ENCODE results near the gene SLC2A4. TPM values are rescaled to one million over a fixed set of nuclear protein-coding genes. Genes with fewer than 3 reads are reported as not detected.
"Not testable (repeated sequence)": the region's sequence is repeated elsewhere in the genome, so short reads cannot be mapped to it uniquely, and the experiment has no call there.

The SLC2A4 gene
- total and polyA plus RNA-seq, 12 donors: 41.8 to 186 (median 174) TPM

- intact Hi-C loops (cut with DNase I): loop anchor here in 2 of 10 donors (1.0 kb wide), 2 partner anchors 22 to 48 kb away; partner anchors contain the start of genes EIF5A (in 1 of the 2) and SLC2A4 (in 1 of the 2)
- TF ChIP-seq CTCF (IDR thresholded peaks at IDR 0.05): peak in 3 of 9 donors; percentile 20 to 28 (median 24)
- Histone ChIP-seq H3K4me3 (peak overlapping the region; percentile 70 to 94 (median 85)), H3K27me3 (peaks cover 0 to 8% (median 1%) of the 10 kb centered on the region in 7 donors), H3K36me3 (peaks cover 0 to 23% (median 6%) of the 10 kb centered on the region in 9 donors), H3K27ac (peak overlapping the region; percentile 55 to 96 (median 89)), H3K9me3 (no peaks in the 10 kb centered on the region), H3K4me1 (peaks cover 0 to 27% (median 20%) of the 10 kb centered on the region in 9 donors)
- ATAC-seq (peak; percentile 84 to 94 (median 91)), DNase-seq (peak; percentile 98)
- WGBS, 2 donors: 1% methylated on average over 43 of the region's 43 CpGs
Observed at GRCh38 chr17:7329374-7329996, 48.0 kb downstream of the SLC2A4 start.

DNA sequence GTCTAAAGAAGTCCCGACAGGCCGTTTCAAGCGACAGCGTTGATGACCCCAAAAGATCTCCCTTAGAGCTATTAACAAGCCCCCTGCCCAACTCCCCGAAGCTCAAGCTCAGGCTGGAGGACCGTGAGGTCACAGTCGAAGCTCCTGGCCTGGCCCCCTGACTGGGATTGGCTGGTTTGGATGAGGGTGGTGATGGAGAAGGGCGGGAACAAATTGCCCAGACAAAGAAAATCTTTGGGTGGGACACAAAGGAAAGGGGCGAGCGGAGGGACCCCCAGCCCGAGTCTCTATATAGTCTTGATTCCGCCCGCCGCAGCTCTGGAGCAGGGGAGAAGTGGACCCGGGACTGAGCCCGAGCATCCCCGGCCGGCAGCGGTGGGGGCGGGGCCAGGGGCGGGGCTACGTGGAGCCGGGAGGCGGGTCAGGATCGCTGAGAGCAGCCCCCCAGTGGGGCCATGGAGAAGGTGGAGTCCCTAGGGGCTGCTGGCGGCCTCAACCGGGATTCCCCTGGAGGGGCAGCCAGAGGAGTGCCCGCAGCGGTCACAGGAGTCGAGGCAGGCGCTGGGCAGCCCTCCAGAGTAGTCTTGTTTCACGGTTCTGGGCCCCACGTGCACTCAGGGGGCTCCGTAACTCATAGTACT is 48.6 kb downstream of the SLC2A4 start:
- intact Hi-C loops (cut with DNase I): loop anchor here in 2 of 10 donors (1.0 kb wide), 2 partner anchors 23 to 49 kb away; partner anchors contain the start of genes EIF5A (in 1 of the 2) and SLC2A4 (in 1 of the 2)
- peaks cover 0 to 14% (median 6%) of the 10 kb centered on the region in 7 donors for H3K27me3 ChIP-seq
- H3K27ac ChIP-seq: peak overlapping the region; percentile 55 to 96 (median 89)
- H3K4me3 ChIP-seq: peak overlapping the region; percentile 70 to 94 (median 85)
- peaks cover 0 to 27% (median 20%) of the 10 kb centered on the region in 9 donors for H3K4me1 ChIP-seq
- DNase-seq (peak; percentile 77 to 80), ATAC-seq (peak; percentile 66 to 81 (median 72))
- no peak for TF ChIP-seq CTCF (IDR thresholded peaks at IDR 0.05)
- no peaks in the 10 kb centered on the region for H3K9me3 ChIP-seq
- 0 to 1% methylated on average over 33 to 34 of the region's 34 CpGs for WGBS, 2 donors
- peaks cover 0 to 17% (median 0%) of the 10 kb centered on the region in 9 donors for H3K36me3 ChIP-seq

- DNase-seq (no peak), ATAC-seq (no peak)
- Histone ChIP-seq H3K9me3 (no peaks in the 10 kb centered on the region), H3K4me1 (peaks cover 0 to 29% (median 20%) of the 10 kb centered on the region in 9 donors), H3K36me3 (peaks cover 0 to 13% (median 0%) of the 10 kb centered on the region in 9 donors), H3K27me3 (peaks cover 0 to 19% (median 10%) of the 10 kb centered on the region in 7 donors), H3K27ac (peak overlapping the region in 9 of 10 donors; percentile 77 to 96 (median 89)), H3K4me3 (peak overlapping the region in 9 of 10 donors; percentile 70 to 94 (median 86))
- intact Hi-C loops (cut with DNase I): loop anchor here in 1 of 10 donors (1.0 kb wide), 1 partner anchor 15 kb away; no protein-coding TSS in a partner anchor
- no peak for TF ChIP-seq CTCF (IDR thresholded peaks at IDR 0.05)
- WGBS, 2 donors: 63 to 64% methylated on average over 13 of the region's 13 CpGs
Observed at GRCh38 chr17:7330638-7331015, 49.1 kb downstream of the SLC2A4 start.

DNA sequence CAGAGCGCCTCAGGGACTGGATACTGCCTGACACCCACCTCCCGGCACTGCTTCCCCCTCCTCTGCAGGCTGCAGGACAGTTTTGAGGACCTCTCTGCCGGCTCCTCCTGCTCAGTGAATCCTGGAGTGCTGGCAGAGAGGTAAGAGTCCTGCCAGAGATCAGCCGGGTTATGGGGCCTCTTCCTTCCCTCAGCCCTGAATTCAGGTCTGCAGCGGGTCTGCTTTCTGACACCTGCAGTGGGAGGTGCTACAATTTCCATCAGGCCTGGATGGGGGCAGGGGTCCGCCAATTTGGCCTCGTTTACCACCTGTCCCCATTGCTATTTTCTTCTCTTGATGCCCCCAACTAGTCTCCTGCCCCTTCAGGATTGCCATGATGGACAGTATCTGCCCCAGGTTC is 50.6 kb downstream of the SLC2A4 start:
- H3K27ac ChIP-seq: peak overlapping the region in 1 of 10 donors; percentile 44
- DNase-seq: no peak

GRCh38 chr17:7332600-7333069 is 51.1 kb downstream of the SLC2A4 start:
- ATAC-seq: not testable (repeated sequence)
- WGBS, 2 donors: 49 to 56% methylated on average over 14 of the region's 14 CpGs

More for the DNA sequence above, 50.6 kb downstream of the SLC2A4 start:
- no peaks in the 10 kb centered on the region for H3K36me3 ChIP-seq
- H3K9me3 ChIP-seq: no peaks in the 10 kb centered on the region
- H3K27me3 ChIP-seq: peaks cover 0 to 28% (median 22%) of the 10 kb centered on the region in 7 donors
- TF ChIP-seq CTCF (IDR thresholded peaks at IDR 0.05): no peak
- peaks cover 0 to 40% (median 20%) of the 10 kb centered on the region in 9 donors for H3K4me1 ChIP-seq
- WGBS, 2 donors: 52 to 68% methylated on average over 7 of the region's 7 CpGs
- intact Hi-C loops (cut with DNase I): no loop called here
- no peak overlapping the region for H3K4me3 ChIP-seq
- no peak for ATAC-seq

More at GRCh38 chr17:7332600-7333069, 51.1 kb downstream of the SLC2A4 start:
- DNase-seq; H3K36me3 ChIP-seq; H3K4me3 ChIP-seq; intact Hi-C loops (cut with DNase I); H3K9me3 ChIP-seq: not testable (repeated sequence)
- peaks cover 0 to 39% (median 19%) of the 10 kb centered on the region in 9 donors for H3K4me1 ChIP-seq
- H3K27me3 ChIP-seq: peaks cover 0 to 30% (median 22%) of the 10 kb centered on the region in 7 donors
- H3K27ac ChIP-seq: peak overlapping the region in 1 of 10 donors; percentile 44

Measured in heart right ventricle (tissue), 16 donors.